ENCODE data around the gene CGB2. TPM values are rescaled to one million over a fixed set of nuclear protein-coding genes. Genes with fewer than 3 reads are reported as not detected.
"Not testable (repeated sequence)": the region's sequence is repeated elsewhere in the genome, so short reads cannot be mapped to it uniquely, and the experiment has no call there.

Gene CGB2
- total RNA-seq, 2 experiments from 2014 or later, result not detected

DNA sequence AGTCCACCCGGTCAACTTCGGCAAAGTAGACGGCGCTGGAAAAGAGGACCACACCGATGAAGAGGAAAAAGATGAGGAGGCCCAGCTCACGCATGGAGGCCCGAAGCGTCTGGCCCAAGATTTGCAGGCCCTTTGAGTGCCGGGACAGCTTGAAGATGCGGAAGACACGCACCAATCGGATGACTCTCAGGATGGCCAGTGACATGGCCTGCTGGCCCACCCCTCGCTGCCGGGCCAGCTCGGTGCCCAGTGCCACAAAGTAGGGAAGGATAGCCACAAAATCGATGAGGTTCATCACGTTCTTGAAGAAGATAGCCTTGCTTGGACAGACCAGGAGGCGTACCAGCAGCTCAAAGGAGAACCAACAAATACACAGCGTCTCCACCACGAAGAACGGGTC, 38.7 kb downstream of the CGB2 start:
- Mint-ChIP-seq H3K4me3 (no peak overlapping the region), H3K27me3 (peaks cover 76% of the 10 kb centered on the region), H3K9me3 (peaks cover 3% of the 10 kb centered on the region), H3K36me3 (peaks cover 2% of the 10 kb centered on the region), H3K27ac (no peak overlapping the region), H3K4me1 (peaks cover 6% of the 10 kb centered on the region)
- POLR2A ChIA-PET, result interaction anchor here (1.2 kb wide), 1 partner anchor 10 kb away, joined by 3 read pairs; no protein-coding TSS in a partner anchor
- ATAC-seq (ENCODE audit: low read depth), result no peak
- DNase-seq, result no peak

DNA sequence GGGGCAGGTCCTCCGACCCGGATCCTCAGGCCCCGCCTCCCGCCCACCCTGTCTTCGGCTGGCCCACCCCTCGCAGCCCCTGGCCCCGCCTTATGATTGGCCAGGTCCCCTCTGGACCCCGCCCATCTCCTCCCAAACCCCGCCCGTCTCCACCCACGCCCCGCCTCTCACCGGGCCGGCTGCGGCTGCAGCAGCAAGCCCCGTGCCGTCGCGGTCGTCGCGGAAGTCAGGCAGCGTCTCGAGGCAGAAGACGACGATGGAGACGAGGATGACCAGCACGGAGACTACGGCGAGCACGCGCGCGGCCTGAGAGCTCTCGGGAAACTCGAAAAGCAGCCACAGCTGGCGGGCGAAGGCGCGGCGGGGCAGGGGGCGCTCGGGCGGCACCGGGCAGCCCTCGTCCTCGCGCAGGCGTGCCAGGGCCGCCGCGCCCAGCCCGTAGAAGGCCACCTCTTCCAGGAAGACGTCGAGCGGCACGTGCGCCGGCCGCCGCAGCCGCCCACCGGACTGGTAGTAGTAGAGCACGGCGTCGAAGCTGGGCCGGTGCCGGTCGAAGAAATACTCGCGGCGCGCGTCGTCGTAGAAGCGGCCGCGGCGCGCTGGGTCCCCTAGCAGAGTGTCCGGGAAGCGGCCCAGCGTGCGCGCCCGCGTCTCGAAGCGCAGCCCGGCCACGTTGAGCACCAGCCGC, 40.3 kb downstream of the CGB2 start:
- DNase-seq, result no peak
- Mint-ChIP-seq H3K27ac (no peak overlapping the region), H3K4me1 (peaks cover 6% of the 10 kb centered on the region), H3K4me3 (no peak overlapping the region), H3K36me3 (peaks cover 2% of the 10 kb centered on the region), H3K9me3 (peaks cover 3% of the 10 kb centered on the region), H3K27me3 (peaks cover 63% of the 10 kb centered on the region)
- POLR2A ChIA-PET, result no interaction called here
- no peak for ATAC-seq (ENCODE audit: low read depth)

DNA sequence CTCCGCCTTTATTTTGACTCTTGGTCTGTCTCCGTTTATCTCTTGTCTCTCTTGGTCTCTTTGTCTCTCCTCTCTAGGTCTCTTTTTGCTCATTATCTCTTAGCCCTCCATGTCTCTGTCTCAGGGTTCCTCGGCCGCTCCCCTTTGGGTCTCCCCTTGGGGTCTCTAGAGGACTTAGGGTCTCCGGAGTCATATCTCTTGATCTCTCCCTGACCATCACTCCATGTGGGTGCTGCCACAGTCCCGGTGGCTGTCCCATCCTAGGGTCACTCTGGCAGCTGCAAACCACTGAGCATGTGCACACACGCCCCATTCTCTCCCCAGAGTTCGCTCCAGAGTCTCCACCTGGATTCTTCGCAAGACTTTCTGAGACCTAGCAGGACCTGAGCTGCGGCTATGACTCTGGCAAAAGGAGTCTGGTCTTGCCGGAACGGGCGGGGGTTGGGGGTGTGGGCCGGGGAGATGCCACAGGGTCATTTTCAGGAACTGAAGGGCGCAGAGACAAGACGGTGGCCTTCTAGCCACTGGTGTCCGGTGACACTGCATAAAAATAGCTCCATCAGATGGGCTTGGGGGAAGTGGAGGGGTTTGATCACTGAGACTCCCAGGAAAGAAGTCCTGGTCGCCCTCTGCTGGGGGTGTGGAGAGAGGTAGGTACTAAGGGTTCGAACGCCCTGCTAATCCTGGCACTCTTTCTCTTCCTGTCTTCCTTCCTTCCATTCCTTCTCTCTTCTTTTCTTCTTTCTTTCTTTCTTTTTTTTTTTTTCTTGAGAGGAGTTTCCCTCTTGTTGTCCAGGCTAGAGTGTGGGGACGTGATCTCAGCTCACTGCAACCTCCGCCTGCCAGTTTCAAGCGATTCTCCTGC, 42.1 kb downstream of the CGB2 start:
- Mint-ChIP-seq H3K4me1 (peaks cover 6% of the 10 kb centered on the region), H3K4me3 (peak overlapping the region; percentile 45), H3K27ac (peak overlapping the region; percentile 1), H3K9me3 (peaks cover 3% of the 10 kb centered on the region), H3K36me3 (peaks cover 2% of the 10 kb centered on the region), H3K27me3 (peaks cover 47% of the 10 kb centered on the region)
- POLR2A ChIA-PET, result interaction anchor here (0.7 kb wide), 1 partner anchor 77 kb away, joined by 4 read pairs; no protein-coding TSS in a partner anchor
- DNase-seq, result no peak
- no peak for ATAC-seq (ENCODE audit: low read depth)

DNA sequence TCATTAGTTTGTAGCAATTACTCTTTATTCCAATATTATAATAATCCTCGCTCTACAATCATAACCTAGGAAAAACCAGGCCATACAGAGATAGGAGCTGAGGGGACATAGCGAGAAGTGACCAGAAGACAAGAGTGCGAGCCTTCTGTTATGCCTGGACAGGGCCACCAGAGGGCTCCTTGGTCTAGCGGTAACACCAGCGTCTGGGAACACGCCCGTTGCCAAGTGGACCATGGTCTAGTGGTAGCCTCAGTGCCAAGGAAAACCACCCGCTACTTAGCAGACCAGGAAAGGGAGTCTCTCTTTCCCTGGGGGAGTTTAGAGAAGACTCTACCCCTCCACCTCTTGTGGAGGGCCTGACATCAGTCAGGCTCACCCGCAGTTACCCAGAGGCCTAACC, 43.2 kb downstream of the CGB2 start:
- H3K36me3 Mint-ChIP-seq; DNase-seq; H3K9me3 Mint-ChIP-seq; H3K27ac Mint-ChIP-seq; H3K4me3 Mint-ChIP-seq; ATAC-seq (ENCODE audit: low read depth); POLR2A ChIA-PET; H3K4me1 Mint-ChIP-seq: not testable (repeated sequence)
- H3K27me3 Mint-ChIP-seq, result peaks cover 37% of the 10 kb centered on the region

DNA sequence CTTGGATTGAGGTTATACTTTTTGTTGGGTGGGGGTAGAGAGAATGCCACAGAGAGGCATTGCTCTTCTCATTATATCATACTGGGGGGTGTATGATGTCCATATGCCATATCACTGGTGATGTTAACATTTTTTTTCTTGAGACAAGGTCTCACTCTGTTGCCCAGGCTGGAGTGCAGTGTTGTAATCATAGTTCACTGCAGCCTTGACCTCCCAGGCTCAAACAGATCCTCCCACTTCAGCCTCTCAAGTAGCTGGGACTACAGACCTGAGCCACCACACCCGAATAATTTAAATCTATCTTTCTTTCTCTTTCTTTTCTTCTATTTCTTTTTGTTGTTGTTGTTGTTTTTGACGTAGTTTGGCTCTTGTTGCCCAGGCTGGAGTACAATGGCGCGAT, 48.7 kb downstream of the CGB2 start:
- Mint-ChIP-seq H3K9me3 (no peaks in the 10 kb centered on the region), H3K36me3 (no peaks in the 10 kb centered on the region), H3K27me3 (peaks cover 4% of the 10 kb centered on the region), H3K4me3 (no peak overlapping the region), H3K4me1 (peaks cover 4% of the 10 kb centered on the region), H3K27ac (no peak overlapping the region)
- no peak for ATAC-seq (ENCODE audit: low read depth)
- DNase-seq, result no peak
- POLR2A ChIA-PET, result no interaction called here

DNA sequence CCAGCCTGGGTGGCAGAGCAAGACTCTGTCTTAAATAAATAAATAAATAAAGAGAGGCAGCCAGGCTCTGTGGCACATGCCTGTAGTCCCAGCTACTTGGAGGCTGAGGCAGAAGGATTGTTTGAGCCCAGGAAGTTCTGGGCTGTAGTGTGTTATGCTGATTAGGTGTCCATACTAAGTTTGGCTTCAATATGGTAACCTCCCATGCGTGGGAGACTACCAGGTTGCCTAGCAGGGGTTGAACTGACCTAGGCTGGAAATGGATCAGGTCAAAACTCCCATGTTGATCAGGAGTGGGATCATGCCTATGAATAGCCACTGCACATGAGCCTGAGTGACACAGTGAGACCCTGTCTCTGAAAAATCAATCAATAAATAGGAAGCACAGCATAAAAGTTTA, 49.6 kb downstream of the CGB2 start:
- POLR2A ChIA-PET, result no interaction called here
- ATAC-seq (ENCODE audit: low read depth) (no peak), DNase-seq (no peak)
- Mint-ChIP-seq H3K27ac (no peak overlapping the region), H3K36me3 (peaks cover under 1% of the 10 kb centered on the region), H3K9me3 (no peaks in the 10 kb centered on the region), H3K4me3 (no peak overlapping the region), H3K27me3 (peaks cover 2% of the 10 kb centered on the region), H3K4me1 (peaks cover 4% of the 10 kb centered on the region)

Small RNA genes lying within 50 kb of the gene (microRNA-seq; reads per million reads assigned to microRNA genes)
- gene MIR6798, result not detected

Other genes starting within 250 kb of the CGB2 start
- gene BCAT2, start 220.9 kb upstream of the CGB2 start, total RNA-seq, result 10 to 100 TPM; 40.6 to 43.9 TPM
- gene HSD17B14, start 195.4 kb upstream of the CGB2 start, total RNA-seq, result 1 to 10 TPM; 2.6 to 3.3 TPM
- gene PLEKHA4, start 163.3 kb upstream of the CGB2 start, total RNA-seq, result 1 to 10 TPM; 4.0 to 7.0 TPM
- gene PPP1R15A, start 159.5 kb upstream of the CGB2 start, total RNA-seq, result 10 to 100 TPM; 82.8 to 83.9 TPM
- under 1 TPM in 1 of 2 experiments, not detected in 1; 0.17 TPM for gene TULP2, start 133.1 kb upstream of the CGB2 start, total RNA-seq
- 100 to 1,000 TPM; 203 to 214 TPM for gene NUCB1, start 131.6 kb upstream of the CGB2 start, total RNA-seq
- gene DHDH, start 98.2 kb upstream of the CGB2 start, total RNA-seq, result 1 to 10 TPM; 1.7 to 2.6 TPM
- gene BAX, start 77.0 kb upstream of the CGB2 start, total RNA-seq, result 100 to 1,000 TPM; 285 to 296 TPM
- 1,000 to 10,000 TPM; 1,232 to 1,343 TPM for gene FTL, start 66.6 kb upstream of the CGB2 start, total RNA-seq
- 10 to 100 TPM; 58.0 to 63.1 TPM for gene GYS1, start 38.6 kb upstream of the CGB2 start, total RNA-seq
- 10 to 100 TPM; 71.3 to 76.1 TPM for gene RUVBL2, start 38.0 kb upstream of the CGB2 start, total RNA-seq
- not detected for gene LHB, start 14.8 kb upstream of the CGB2 start, total RNA-seq
- not detected for gene CGB3, start 7.6 kb upstream of the CGB2 start, total RNA-seq
- gene CGB1, start 5.0 kb downstream of the CGB2 start, total RNA-seq, result not detected
- not detected for gene CGB5, start 12.0 kb downstream of the CGB2 start, total RNA-seq
- not detected for gene CGB8, start 17.2 kb downstream of the CGB2 start, total RNA-seq
- not detected for gene CGB7, start 25.9 kb downstream of the CGB2 start, total RNA-seq
- not detected for gene NTF4, start 32.9 kb downstream of the CGB2 start, total RNA-seq
- gene KCNA7, start 40.8 kb downstream of the CGB2 start, total RNA-seq, result not detected
- gene SNRNP70, start 53.6 kb downstream of the CGB2 start, total RNA-seq, result 100 to 1,000 TPM; 321 to 328 TPM
- gene LIN7B, start 82.5 kb downstream of the CGB2 start, total RNA-seq, result 10 to 100 TPM in 1 of 2 experiments, 1 to 10 TPM in 1; 8.9 to 10.1 TPM
- 1 to 10 TPM; 1.3 to 1.7 TPM for gene C19orf73, start 87.3 kb downstream of the CGB2 start, total RNA-seq
- 1 to 10 TPM; 3.6 to 4.6 TPM for gene PPFIA3, start 87.7 kb downstream of the CGB2 start, total RNA-seq
- gene HRC, start 123.5 kb downstream of the CGB2 start, total RNA-seq, result not detected
- gene TRPM4, start 125.9 kb downstream of the CGB2 start, total RNA-seq, result under 1 TPM; 0.19 to 0.34 TPM